ENCODE results near the gene TRIM62. TPM values are rescaled to one million over a fixed set of nuclear protein-coding genes. Genes with fewer than 3 reads are reported as not detected.

TRIM62 gene
- total and polyA plus RNA-seq, 4 donors, result 0.60 to 1.3 (median 1.1) TPM

DNA sequence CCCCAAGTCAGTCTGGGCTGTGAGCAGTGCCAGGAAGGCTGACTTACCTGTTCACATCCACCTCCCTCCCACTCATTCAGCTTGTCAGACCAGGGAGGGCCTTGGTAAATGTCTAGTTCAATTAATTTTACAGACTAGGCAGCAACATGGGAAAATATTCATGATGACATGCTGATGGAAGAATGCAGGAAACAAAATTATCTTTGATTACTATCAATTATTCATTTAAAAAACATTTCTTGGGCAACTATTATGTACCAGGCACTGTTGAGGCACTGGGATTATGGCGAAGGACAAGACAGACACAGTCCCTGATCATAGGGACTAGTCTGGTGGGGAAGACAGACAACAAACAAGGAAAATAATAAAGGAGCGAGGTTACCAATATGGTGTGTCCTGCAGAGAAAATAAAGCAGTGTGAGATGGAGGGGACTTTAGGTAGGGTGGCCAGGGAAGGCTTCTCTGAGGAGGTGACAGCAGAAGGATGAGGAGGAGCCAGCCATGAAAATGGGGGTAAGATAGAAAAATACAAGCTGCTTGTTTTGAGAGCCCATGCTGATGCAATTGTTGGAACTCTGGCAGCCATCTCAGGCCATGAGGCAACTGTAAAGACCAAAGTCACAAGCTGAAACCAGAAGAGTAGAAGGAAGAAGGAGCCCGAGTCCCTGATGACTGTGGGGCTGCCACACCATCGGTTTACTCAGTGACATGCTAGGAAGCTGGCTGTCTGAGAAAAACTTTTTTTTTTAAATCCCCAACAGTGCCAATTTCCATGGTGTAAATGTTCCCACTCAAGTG is 14.0 kb downstream of the TRIM62 start:
- 96% methylated on average over 4 of the region's 4 CpGs for WGBS
- H3K4me3 ChIP-seq (ENCODE audit: low read depth in 1 of 3, low read length in 3 of 3), result no peak overlapping the region
- H3K36me3 ChIP-seq (ENCODE audit: control insufficient read depth in 4 of 4, insufficient read depth in 3 of 4, low read depth in 1 of 4, low read length in 3 of 4), result no peaks in the 10 kb centered on the region
- no peak for DNase-seq (ENCODE audit: low spot score)
- TF ChIP-seq SP1 (IDR thresholded peaks at IDR 0.05), result no peak
- TF ChIP-seq, protein P1, sequence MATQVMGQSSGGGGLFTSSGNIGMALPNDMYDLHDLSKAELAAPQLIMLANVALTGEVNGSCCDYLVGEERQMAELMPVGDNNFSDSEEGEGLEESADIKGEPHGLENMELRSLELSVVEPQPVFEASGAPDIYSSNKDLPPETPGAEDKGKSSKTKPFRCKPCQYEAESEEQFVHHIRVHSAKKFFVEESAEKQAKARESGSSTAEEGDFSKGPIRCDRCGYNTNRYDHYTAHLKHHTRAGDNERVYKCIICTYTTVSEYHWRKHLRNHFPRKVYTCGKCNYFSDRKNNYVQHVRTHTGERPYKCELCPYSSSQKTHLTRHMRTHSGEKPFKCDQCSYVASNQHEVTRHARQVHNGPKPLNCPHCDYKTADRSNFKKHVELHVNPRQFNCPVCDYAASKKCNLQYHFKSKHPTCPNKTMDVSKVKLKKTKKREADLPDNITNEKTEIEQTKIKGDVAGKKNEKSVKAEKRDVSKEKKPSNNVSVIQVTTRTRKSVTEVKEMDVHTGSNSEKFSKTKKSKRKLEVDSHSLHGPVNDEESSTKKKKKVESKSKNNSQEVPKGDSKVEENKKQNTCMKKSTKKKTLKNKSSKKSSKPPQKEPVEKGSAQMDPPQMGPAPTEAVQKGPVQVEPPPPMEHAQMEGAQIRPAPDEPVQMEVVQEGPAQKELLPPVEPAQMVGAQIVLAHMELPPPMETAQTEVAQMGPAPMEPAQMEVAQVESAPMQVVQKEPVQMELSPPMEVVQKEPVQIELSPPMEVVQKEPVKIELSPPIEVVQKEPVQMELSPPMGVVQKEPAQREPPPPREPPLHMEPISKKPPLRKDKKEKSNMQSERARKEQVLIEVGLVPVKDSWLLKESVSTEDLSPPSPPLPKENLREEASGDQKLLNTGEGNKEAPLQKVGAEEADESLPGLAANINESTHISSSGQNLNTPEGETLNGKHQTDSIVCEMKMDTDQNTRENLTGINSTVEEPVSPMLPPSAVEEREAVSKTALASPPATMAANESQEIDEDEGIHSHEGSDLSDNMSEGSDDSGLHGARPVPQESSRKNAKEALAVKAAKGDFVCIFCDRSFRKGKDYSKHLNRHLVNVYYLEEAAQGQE (IDR thresholded peaks at IDR 0.05), result no peak
- no peaks in the 10 kb centered on the region for H3K4me1 ChIP-seq (ENCODE audit: control insufficient read depth in 4 of 4, insufficient read depth in 4 of 4, low read length in 3 of 4)
- H3K9ac ChIP-seq (ENCODE audit: low read depth in 1 of 2, low read length in 2 of 2), result no peak overlapping the region
- H3K27me3 ChIP-seq (ENCODE audit: control insufficient read depth in 4 of 4, insufficient read depth in 4 of 4, low read length in 3 of 4), result no peaks in the 10 kb centered on the region
- H3K27ac ChIP-seq (ENCODE audit: low read depth in 1 of 2, low read length in 2 of 2), result no peak overlapping the region
- H3K9me3 ChIP-seq (ENCODE audit: control insufficient read depth in 4 of 4, low read length in 3 of 4), result no peaks in the 10 kb centered on the region

DNA sequence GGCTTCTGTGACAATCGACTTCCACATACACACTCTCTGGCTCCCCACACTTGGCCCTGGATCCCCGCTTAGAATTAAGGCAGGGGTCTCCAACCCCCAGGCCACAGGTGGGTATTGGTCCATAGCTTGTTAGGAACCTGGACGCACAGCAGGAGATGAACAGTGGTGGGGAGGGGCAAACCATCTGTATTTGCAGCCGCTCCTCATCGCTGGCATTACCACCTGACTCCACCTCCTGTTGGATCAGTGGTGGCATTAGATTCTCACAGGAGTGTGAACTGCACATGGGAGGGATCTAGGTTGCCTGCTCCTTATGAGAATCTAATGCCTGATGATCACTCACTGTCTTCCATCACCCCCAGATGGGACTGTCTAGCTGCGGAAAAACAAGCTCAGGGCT is 16.0 kb downstream of the TRIM62 start:
- WGBS, result 93% methylated on average over 6 of the region's 6 CpGs
- Histone ChIP-seq H3K4me3 (ENCODE audit: low read depth in 1 of 3, low read length in 3 of 3) (no peak overlapping the region), H3K4me1 (ENCODE audit: control insufficient read depth in 4 of 4, insufficient read depth in 4 of 4, low read length in 3 of 4) (no peaks in the 10 kb centered on the region), H3K36me3 (ENCODE audit: control insufficient read depth in 4 of 4, insufficient read depth in 3 of 4, low read depth in 1 of 4, low read length in 3 of 4) (no peaks in the 10 kb centered on the region), H3K9me3 (ENCODE audit: control insufficient read depth in 4 of 4, low read length in 3 of 4) (no peaks in the 10 kb centered on the region), H3K9ac (ENCODE audit: low read depth in 1 of 2, low read length in 2 of 2) (no peak overlapping the region), H3K27ac (ENCODE audit: low read depth in 1 of 2, low read length in 2 of 2) (no peak overlapping the region), H3K27me3 (ENCODE audit: control insufficient read depth in 4 of 4, insufficient read depth in 4 of 4, low read length in 3 of 4) (no peaks in the 10 kb centered on the region)
- TF ChIP-seq FOXA2 (IDR thresholded peaks at IDR 0.05), result no peak
- TF ChIP-seq SP1 (IDR thresholded peaks at IDR 0.05), result no peak
- TF ChIP-seq TAF1 (conservative IDR thresholded peaks at IDR 0.05), result no peak
- TF ChIP-seq RXRA (IDR thresholded peaks at IDR 0.05), result no peak
- TF ChIP-seq, protein P2, sequence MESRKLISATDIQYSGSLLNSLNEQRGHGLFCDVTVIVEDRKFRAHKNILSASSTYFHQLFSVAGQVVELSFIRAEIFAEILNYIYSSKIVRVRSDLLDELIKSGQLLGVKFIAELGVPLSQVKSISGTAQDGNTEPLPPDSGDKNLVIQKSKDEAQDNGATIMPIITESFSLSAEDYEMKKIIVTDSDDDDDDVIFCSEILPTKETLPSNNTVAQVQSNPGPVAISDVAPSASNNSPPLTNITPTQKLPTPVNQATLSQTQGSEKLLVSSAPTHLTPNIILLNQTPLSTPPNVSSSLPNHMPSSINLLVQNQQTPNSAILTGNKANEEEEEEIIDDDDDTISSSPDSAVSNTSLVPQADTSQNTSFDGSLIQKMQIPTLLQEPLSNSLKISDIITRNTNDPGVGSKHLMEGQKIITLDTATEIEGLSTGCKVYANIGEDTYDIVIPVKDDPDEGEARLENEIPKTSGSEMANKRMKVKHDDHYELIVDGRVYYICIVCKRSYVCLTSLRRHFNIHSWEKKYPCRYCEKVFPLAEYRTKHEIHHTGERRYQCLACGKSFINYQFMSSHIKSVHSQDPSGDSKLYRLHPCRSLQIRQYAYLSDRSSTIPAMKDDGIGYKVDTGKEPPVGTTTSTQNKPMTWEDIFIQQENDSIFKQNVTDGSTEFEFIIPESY (IDR thresholded peaks at IDR 0.05), result no peak
- TF ChIP-seq RAD21 (IDR thresholded peaks at IDR 0.05), result no peak
- TF ChIP-seq, protein P3, sequence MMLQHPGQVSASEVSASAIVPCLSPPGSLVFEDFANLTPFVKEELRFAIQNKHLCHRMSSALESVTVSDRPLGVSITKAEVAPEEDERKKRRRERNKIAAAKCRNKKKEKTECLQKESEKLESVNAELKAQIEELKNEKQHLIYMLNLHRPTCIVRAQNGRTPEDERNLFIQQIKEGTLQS (IDR thresholded peaks at IDR 0.05), result no peak
- TF ChIP-seq, protein P4, sequence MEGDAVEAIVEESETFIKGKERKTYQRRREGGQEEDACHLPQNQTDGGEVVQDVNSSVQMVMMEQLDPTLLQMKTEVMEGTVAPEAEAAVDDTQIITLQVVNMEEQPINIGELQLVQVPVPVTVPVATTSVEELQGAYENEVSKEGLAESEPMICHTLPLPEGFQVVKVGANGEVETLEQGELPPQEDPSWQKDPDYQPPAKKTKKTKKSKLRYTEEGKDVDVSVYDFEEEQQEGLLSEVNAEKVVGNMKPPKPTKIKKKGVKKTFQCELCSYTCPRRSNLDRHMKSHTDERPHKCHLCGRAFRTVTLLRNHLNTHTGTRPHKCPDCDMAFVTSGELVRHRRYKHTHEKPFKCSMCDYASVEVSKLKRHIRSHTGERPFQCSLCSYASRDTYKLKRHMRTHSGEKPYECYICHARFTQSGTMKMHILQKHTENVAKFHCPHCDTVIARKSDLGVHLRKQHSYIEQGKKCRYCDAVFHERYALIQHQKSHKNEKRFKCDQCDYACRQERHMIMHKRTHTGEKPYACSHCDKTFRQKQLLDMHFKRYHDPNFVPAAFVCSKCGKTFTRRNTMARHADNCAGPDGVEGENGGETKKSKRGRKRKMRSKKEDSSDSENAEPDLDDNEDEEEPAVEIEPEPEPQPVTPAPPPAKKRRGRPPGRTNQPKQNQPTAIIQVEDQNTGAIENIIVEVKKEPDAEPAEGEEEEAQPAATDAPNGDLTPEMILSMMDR (IDR thresholded peaks at IDR 0.05; ENCODE audit: low read depth, low read length, missing input control), result no peak
- no peak for TF ChIP-seq HNF4G (IDR thresholded peaks at IDR 0.05)
- TF ChIP-seq JUND (IDR thresholded peaks at IDR 0.05), result no peak
- TF ChIP-seq HNF4A (conservative IDR thresholded peaks at IDR 0.05), result no peak
- TF ChIP-seq, protein P1 (IDR thresholded peaks at IDR 0.05), result no peak
- TF ChIP-seq GABPA (IDR thresholded peaks at IDR 0.05 in 1 of 2, conservative IDR thresholded peaks at IDR 0.05 in 1 of 2), result no peak
- TF ChIP-seq, protein P5, sequence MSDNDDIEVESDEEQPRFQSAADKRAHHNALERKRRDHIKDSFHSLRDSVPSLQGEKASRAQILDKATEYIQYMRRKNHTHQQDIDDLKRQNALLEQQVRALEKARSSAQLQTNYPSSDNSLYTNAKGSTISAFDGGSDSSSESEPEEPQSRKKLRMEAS (IDR thresholded peaks at IDR 0.05), result no peak
- no peak for TF ChIP-seq EGR1 (IDR thresholded peaks at IDR 0.05; ENCODE audit: low read depth in 2 of 2)
- TF ChIP-seq YY1 (IDR thresholded peaks at IDR 0.05), result no peak
- DNase-seq (ENCODE audit: low spot score), result no peak
